HEK293T (cell line): ENCODE data around the gene ADCYAP1.

Experiments
- CTCF ChIA-PET: fragments of 350-600 bp; formaldehyde crosslinking; extraction: SDS; loops from one replicate; lab custom pipeline; 2021; ENCODE audit warnings: antibody characterized with exemption, inconsistent platforms; lab: Yijun Ruan, JAX
- POLR2A ChIA-PET: fragments of 350-600 bp; formaldehyde crosslinking; extraction: SDS; loops from one replicate; lab custom pipeline; 2020; ENCODE audit warnings: antibody characterized with exemption, inconsistent platforms; lab: Yijun Ruan, JAX
- DNase-seq: peaks from one replicate; pipeline ENCODE4 v3.0.0; 2012; ENCODE audit warnings: mixed read lengths; ENCODE audit errors: extremely low spot score
- ARNT ChIP-seq: fragments of 450-650 bp; IDR thresholded peaks from 2 replicates; pipeline ENCODE4 v1.6.1; 2017; ENCODE audit warnings: mild to moderate bottlenecking
- BHLHE40 ChIP-seq: fragments of 450-650 bp; IDR thresholded peaks from 2 replicates; pipeline ENCODE4 v1.6.1; 2016; ENCODE audit warnings: mild to moderate bottlenecking, moderate library complexity, borderline replicate concordance
- CTBP1 ChIP-seq: fragments of 450-650 bp; IDR thresholded peaks from 2 replicates; pipeline ENCODE4 v1.6.1; 2016; ENCODE audit warnings: borderline replicate concordance
- ELF4 ChIP-seq: fragments of 450-650 bp; IDR thresholded peaks from 2 replicates; pipeline ENCODE4 v1.6.1; 2017; ENCODE audit warnings: antibody characterized with exemption
- FOXA1 ChIP-seq: fragments of 450-650 bp; IDR thresholded peaks from 2 replicates; pipeline ENCODE4 v1.6.1; 2016; ENCODE audit warnings: mild to moderate bottlenecking
- FOXK2 ChIP-seq: fragments of 450-650 bp; IDR thresholded peaks from 2 replicates; pipeline ENCODE4 v1.6.1; 2016; ENCODE audit warnings: mild to moderate bottlenecking
- FOXM1 ChIP-seq: fragments of 450-650 bp; IDR thresholded peaks from 2 replicates; pipeline ENCODE4 v1.6.1; 2017; ENCODE audit warnings: mild to moderate bottlenecking, borderline replicate concordance
- HDGF ChIP-seq: fragments of 450-650 bp; IDR thresholded peaks from 2 replicates; pipeline ENCODE4 v1.6.1; 2017; ENCODE audit warnings: antibody characterized with exemption, borderline replicate concordance
- L3MBTL2 ChIP-seq: fragments of 450-650 bp; conservative IDR thresholded peaks from 2 replicates; pipeline ENCODE4 v1.6.1; 2016; ENCODE audit warnings: mild to moderate bottlenecking
- LEF1 ChIP-seq: fragments of 450-650 bp; IDR thresholded peaks from 2 replicates; pipeline ENCODE4 v1.6.1; 2017; ENCODE audit warnings: mild to moderate bottlenecking, borderline replicate concordance
- NFRKB ChIP-seq: fragments of 450-650 bp; IDR thresholded peaks from 2 replicates; pipeline ENCODE4 v1.6.1; 2016; ENCODE audit warnings: mild to moderate bottlenecking, moderate library complexity
- PKNOX1 ChIP-seq: fragments of 450-650 bp; IDR thresholded peaks from 2 replicates; pipeline ENCODE4 v1.6.1; 2016
- SP1 ChIP-seq: fragments of 450-650 bp; IDR thresholded peaks from 2 replicates; pipeline ENCODE4 v1.6.1; 2017
- SUZ12 ChIP-seq: fragments of 450-650 bp; IDR thresholded peaks from 2 replicates; pipeline ENCODE4 v1.6.1; 2016; ENCODE audit warnings: mild to moderate bottlenecking
- TARDBP ChIP-seq: fragments of 450-650 bp; IDR thresholded peaks from 2 replicates; pipeline ENCODE4 v1.6.1; 2016
- ZNF384 ChIP-seq: fragments of 450-650 bp; IDR thresholded peaks from 2 replicates; pipeline ENCODE4 v1.6.1; 2016

ADCYAP1 gene

GRCh38 chr18:949724-950631 lies 45.3 kb downstream of the ADCYAP1 start:
- CTCF ChIA-PET: no interaction called here
- POLR2A ChIA-PET: no interaction called here
- DNase-seq: no peak
- TF ChIP-seq ARNT (no peak), FOXA1 (no peak), ZNF384 (no peak), BHLHE40 (no peak), SUZ12 (no peak), NFRKB (no peak), L3MBTL2 (no peak), PKNOX1 (no peak), CTBP1 (no peak), HDGF (no peak), SP1 (no peak)

- no peak for TF ChIP-seq ARNT
- no peak for TF ChIP-seq TARDBP
- TF ChIP-seq CTBP1: no peak
- TF ChIP-seq SUZ12: no peak
- TF ChIP-seq NFRKB: no peak
- no peak for TF ChIP-seq ELF4
- no peak for TF ChIP-seq FOXM1
- no peak for TF ChIP-seq LEF1
- TF ChIP-seq L3MBTL2: no peak
- TF ChIP-seq HDGF: no peak
- no peak for TF ChIP-seq FOXK2
- no peak for TF ChIP-seq FOXA1
- TF ChIP-seq BHLHE40: no peak
- no peak for TF ChIP-seq PKNOX1
- no peak for TF ChIP-seq SP1
- no peak for TF ChIP-seq ZNF384
- POLR2A ChIA-PET: no interaction called here
- CTCF ChIA-PET: no interaction called here
- no peak for DNase-seq
These were observed 46.3 kb downstream of the ADCYAP1 start for GRCh38 chr18:950882-951495.

- POLR2A ChIA-PET: no interaction called here
- CTCF ChIA-PET: no interaction called here
- DNase-seq: no peak
- TF ChIP-seq HDGF (no peak), LEF1 (no peak), ZNF384 (no peak), PKNOX1 (no peak), ELF4 (no peak), SUZ12 (no peak), SP1 (no peak), FOXK2 (no peak), BHLHE40 (no peak), ARNT (no peak), TARDBP (no peak), CTBP1 (no peak), L3MBTL2 (no peak), FOXM1 (no peak), FOXA1 (no peak), NFRKB (no peak)
These were observed 50.9 kb downstream of the ADCYAP1 start for GRCh38 chr18:955384-956066.

- TF ChIP-seq ARNT: no peak
- no peak for TF ChIP-seq CTBP1
- no peak for TF ChIP-seq FOXA1
- no peak for TF ChIP-seq BHLHE40
- TF ChIP-seq FOXK2: no peak
- TF ChIP-seq TARDBP: no peak
- TF ChIP-seq SUZ12: no peak
- no peak for TF ChIP-seq NFRKB
- TF ChIP-seq HDGF: no peak
- TF ChIP-seq SP1: no peak
- TF ChIP-seq LEF1: no peak
- TF ChIP-seq ZNF384: no peak
- TF ChIP-seq ELF4: no peak
- TF ChIP-seq L3MBTL2: no peak
- TF ChIP-seq FOXM1: no peak
- TF ChIP-seq PKNOX1: no peak
- CTCF ChIA-PET: no interaction called here
- POLR2A ChIA-PET: no interaction called here
- no peak for DNase-seq
These were observed 53.2 kb downstream of the ADCYAP1 start for GRCh38 chr18:957829-958228.

GRCh38 chr18:959854-960253 lies 55.2 kb downstream of the ADCYAP1 start:
- CTCF ChIA-PET: no interaction called here
- TF ChIP-seq FOXA1 (no peak), NFRKB (no peak), FOXM1 (no peak), SP1 (no peak), TARDBP (no peak), CTBP1 (no peak), BHLHE40 (no peak), L3MBTL2 (no peak), ELF4 (no peak), LEF1 (no peak), ZNF384 (no peak), PKNOX1 (no peak), ARNT (no peak), SUZ12 (no peak)
- no peak for DNase-seq
- POLR2A ChIA-PET: no interaction called here
